ENCODE data around the gene BMX.

The BMX gene

DNA sequence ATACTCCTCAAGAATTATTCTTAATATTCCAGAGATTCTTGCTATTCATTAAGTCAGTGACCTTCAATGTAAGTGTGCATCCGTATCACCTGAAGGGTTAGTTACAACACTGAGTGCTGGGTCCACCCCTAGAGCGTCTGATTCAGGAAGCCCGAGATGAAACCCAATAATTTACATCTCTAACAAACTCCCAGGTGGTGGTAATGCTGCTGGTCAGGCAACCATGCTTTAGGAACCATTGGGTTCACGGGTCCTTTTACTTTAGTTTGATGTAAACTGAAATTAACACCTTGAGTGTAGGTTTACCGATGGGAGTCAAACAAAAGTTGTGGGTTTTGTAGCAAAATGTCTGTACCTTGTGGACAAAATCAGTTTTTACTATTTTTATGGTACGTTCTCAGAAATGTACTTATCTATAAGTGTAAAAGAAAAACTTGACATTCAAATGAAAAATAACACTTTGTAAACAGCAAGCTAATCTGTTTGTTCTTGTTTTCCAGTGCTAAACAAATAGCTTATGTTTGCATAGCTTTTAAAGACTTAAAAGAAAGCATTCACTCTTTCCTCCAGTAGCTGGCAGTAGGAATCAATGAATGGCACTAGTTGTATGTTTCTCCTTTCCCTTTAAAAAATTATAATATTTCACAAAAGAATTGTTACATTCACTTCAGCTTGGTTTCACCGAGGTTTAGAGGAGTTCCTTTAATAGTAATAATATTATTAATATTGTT is 67.4 kb downstream of the BMX start:
- Histone ChIP-seq H2AFZ (ENCODE audit: low read length, unreplicated experiment) (no peak overlapping the region), H3K36me3 (ENCODE audit: insufficient read depth, low read length) (no peaks in the 10 kb centered on the region), H3K4me3 (ENCODE audit: low read depth, low read length) (no peak overlapping the region), H3K27ac (ENCODE audit: low read depth, low read length) (no peak overlapping the region), H3K4me1 (ENCODE audit: control insufficient read depth, insufficient read depth, low read length, unreplicated experiment) (no peaks in the 10 kb centered on the region), H3K79me2 (ENCODE audit: control insufficient read depth, insufficient read depth, low read length, unreplicated experiment) (no peaks in the 10 kb centered on the region), H3K27me3 (ENCODE audit: insufficient read depth, low read length) (peaks cover 19% of the 10 kb centered on the region; the same call in 1 of the 2 replicates)

DNA sequence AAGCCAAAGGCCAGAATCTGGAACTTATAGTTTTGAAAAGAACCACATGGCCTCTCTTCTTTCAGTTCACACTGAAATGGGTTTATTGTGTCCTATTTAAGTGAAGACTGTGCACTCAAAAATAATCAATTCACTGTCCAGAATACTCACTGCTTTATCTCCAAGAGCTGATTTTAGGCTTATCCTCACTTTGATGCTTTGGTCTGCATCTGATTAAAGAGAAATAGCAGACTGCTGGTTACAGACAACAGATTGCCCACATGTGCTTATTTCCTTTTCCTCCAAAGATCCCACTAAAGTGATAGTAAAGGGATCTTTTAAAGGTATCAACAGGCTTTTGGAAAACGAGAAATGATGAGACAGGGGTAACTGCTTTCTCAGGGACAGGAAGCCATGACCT is 69.5 kb downstream of the BMX start:
- Histone ChIP-seq H3K36me3 (ENCODE audit: insufficient read depth, low read length) (no peaks in the 10 kb centered on the region), H3K4me3 (ENCODE audit: low read depth, low read length) (no peak overlapping the region), H3K4me1 (ENCODE audit: control insufficient read depth, insufficient read depth, low read length, unreplicated experiment) (no peaks in the 10 kb centered on the region), H2AFZ (ENCODE audit: low read length, unreplicated experiment) (no peak overlapping the region), H3K79me2 (ENCODE audit: control insufficient read depth, insufficient read depth, low read length, unreplicated experiment) (no peaks in the 10 kb centered on the region), H3K27me3 (ENCODE audit: insufficient read depth, low read length) (peaks cover 19% of the 10 kb centered on the region; the same call in 1 of the 2 replicates), H3K27ac (ENCODE audit: low read depth, low read length) (no peak overlapping the region)

DNA sequence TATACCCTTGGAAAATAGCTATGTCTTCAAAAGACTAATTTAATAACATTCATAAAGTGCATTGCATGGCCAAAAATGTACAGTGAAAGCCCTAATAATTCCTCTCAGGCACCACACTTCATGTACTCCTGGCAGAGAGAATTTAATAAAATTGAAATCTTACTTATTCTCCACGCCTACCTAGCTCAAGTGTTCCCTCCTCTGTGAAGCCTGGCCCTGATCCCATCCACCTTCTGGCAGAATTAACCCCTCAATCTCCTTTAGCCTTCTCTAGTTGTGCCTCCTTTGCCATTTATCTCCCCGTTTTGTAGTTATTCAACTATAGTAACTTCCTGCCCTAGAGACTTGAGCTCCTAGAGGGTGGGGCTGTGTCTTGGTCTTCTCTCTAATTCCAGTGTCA is 73.4 kb downstream of the BMX start:
- Histone ChIP-seq H3K27ac (ENCODE audit: low read depth, low read length) (no peak overlapping the region), H3K36me3 (ENCODE audit: insufficient read depth, low read length) (no peaks in the 10 kb centered on the region), H3K79me2 (ENCODE audit: control insufficient read depth, insufficient read depth, low read length, unreplicated experiment) (no peaks in the 10 kb centered on the region), H3K4me1 (ENCODE audit: control insufficient read depth, insufficient read depth, low read length, unreplicated experiment) (no peaks in the 10 kb centered on the region), H3K4me3 (ENCODE audit: low read depth, low read length) (no peak overlapping the region), H3K27me3 (ENCODE audit: insufficient read depth, low read length) (peaks cover 21% of the 10 kb centered on the region; the same call in 1 of the 2 replicates), H2AFZ (ENCODE audit: low read length, unreplicated experiment) (no peak overlapping the region)

DNA sequence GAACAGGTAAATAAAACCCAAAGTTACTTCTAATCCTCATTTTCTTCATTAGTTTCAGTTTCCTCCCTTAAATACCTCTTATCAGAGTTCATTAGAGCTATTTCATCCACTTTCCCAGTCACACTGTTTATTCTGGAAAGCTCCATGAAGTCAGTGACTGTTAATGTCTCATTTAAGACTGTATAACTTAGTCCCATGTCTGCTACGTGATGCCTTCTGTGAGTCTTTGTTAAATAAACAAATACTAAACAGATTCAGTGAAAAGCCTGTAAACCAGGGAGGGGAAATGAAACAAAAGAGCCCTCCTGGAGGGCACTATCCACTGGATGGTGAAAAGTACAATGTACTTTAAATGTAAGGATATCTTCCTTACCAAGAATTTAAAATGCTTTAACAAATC is 75.4 kb downstream of the BMX start:
- Histone ChIP-seq H2AFZ (ENCODE audit: low read length, unreplicated experiment) (peak overlapping the region; percentile 38), H3K79me2 (ENCODE audit: control insufficient read depth, insufficient read depth, low read length, unreplicated experiment) (no peaks in the 10 kb centered on the region), H3K36me3 (ENCODE audit: insufficient read depth, low read length) (no peaks in the 10 kb centered on the region), H3K4me3 (ENCODE audit: low read depth, low read length) (no peak overlapping the region), H3K4me1 (ENCODE audit: control insufficient read depth, insufficient read depth, low read length, unreplicated experiment) (no peaks in the 10 kb centered on the region), H3K27ac (ENCODE audit: low read depth, low read length) (no peak overlapping the region), H3K27me3 (ENCODE audit: insufficient read depth, low read length) (peaks cover 10% of the 10 kb centered on the region; the same call in 1 of the 2 replicates)

DNA sequence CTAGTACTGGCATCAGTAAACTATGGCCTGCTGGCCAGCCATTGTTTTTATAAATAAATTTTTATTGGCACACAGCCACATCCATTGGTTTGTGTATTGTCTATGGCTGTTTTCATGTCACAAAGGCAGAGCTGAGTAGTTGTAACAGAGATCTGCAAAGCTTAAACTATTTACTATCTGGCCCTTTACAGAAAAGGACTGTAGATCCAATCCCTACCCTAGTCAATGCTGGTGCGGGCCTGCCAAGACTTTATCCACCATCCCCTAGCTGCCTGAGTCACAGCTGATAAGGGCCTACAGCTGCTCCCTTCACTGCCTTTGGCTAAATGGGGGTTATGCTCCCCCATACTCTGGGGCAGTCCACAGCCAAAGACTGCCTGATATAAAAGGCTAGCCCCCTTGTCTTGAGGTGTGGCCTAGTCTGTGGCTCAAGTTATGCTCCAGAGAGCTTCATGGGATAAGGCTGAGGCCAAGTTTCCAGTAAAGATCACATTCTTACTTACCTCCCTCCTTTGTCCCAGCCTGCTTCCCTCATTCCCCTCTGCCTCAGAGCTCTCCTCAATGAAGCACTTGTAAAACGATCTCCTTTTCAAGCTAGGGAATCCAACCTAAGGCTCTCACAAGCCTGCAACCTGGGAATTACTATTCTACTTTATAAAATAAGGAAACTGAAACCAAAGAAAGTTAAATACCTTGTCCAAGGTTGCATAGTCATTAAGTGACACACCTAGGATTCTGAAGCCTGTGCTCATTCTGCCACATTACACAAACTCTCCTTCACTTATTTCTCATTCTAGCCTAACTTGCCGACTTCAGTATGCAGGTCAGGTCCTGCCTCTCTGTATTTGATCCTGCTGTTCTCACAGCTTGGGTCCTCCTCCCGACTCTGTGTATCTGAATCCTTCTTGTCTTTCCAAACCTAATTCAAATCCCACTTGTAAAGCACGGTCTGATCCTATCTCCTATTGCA is 79.5 kb downstream of the BMX start:
- Histone ChIP-seq H3K79me2 (ENCODE audit: control insufficient read depth, insufficient read depth, low read length, unreplicated experiment) (no peaks in the 10 kb centered on the region), H3K27me3 (ENCODE audit: insufficient read depth, low read length) (peaks cover 6% of the 10 kb centered on the region), H3K27ac (ENCODE audit: low read depth, low read length) (no peak overlapping the region), H3K4me3 (ENCODE audit: low read depth, low read length) (no peak overlapping the region), H2AFZ (ENCODE audit: low read length, unreplicated experiment) (no peak overlapping the region), H3K4me1 (ENCODE audit: control insufficient read depth, insufficient read depth, low read length, unreplicated experiment) (no peaks in the 10 kb centered on the region), H3K36me3 (ENCODE audit: insufficient read depth, low read length) (no peaks in the 10 kb centered on the region)

DNA sequence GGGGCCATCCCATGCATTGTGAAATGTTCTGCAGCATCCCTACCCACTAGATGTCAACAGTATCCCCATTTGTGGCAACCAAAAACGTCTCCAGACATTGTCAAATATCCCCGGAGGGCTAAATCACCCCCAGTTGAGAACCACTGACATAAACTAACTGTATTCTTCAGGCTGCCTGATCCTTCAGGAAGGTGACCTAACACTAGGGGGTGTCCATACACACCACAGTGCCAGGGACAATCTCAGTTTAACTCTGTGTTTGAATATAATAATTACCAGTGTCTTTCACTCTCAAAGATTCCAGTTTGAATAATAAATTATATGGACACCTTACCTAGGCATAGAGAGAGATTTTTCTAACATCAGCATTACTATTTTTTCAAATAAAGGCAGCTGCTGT is 93.8 kb downstream of the BMX start:
- Histone ChIP-seq H3K27me3 (ENCODE audit: insufficient read depth, low read length) (peaks cover 48% of the 10 kb centered on the region), H3K79me2 (ENCODE audit: control insufficient read depth, insufficient read depth, low read length, unreplicated experiment) (no peaks in the 10 kb centered on the region), H3K4me3 (ENCODE audit: low read depth, low read length) (no peak overlapping the region), H3K27ac (ENCODE audit: low read depth, low read length) (no peak overlapping the region), H3K4me1 (ENCODE audit: control insufficient read depth, insufficient read depth, low read length, unreplicated experiment) (no peaks in the 10 kb centered on the region), H2AFZ (ENCODE audit: low read length, unreplicated experiment) (no peak overlapping the region), H3K36me3 (ENCODE audit: insufficient read depth, low read length) (no peaks in the 10 kb centered on the region)

DNA sequence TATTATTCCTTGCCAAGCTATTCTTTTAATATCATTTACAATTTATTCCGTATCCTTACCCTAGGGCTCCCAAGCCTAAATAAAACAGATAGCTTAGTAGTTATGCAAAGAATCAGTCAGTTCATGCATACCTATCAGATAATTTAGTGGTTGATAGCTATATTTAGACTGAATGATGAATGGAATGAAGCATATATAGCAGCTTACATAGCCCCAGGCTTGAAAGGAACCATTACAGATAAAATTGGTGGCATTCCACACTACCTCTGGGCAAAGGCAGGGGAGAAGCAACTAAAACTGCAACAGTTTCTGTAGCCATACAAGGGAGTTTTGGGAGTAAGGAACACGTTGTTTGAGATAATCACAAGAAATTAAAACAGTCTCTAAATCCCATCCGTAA is 97.4 kb downstream of the BMX start:
- peaks cover 21% of the 10 kb centered on the region; the same call in 1 of the 2 replicates for H3K27me3 ChIP-seq (ENCODE audit: insufficient read depth, low read length)

DNA sequence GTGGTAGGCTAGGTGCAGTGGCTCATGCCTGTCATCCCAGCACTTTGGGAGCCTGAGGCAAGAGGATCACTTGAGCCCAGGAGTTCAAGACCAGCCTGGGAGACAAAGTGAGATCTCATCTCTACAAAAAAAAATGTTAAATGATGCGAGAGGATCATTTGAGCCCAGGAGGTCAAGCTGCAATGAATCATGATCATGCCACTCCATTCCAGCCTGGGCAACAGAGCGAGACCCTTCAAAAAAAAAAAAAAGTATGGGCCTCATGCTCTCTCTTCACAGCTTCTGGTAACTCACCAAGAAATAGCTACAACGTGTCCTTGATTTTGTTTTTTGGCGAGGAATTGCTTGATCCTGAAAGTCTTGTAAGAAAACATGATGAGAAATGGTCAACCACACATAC is 98.9 kb downstream of the BMX start:
- Histone ChIP-seq H3K27ac (ENCODE audit: low read depth, low read length) (no peak overlapping the region), H3K27me3 (ENCODE audit: insufficient read depth, low read length) (peaks cover 9% of the 10 kb centered on the region; the same call in 1 of the 2 replicates), H2AFZ (ENCODE audit: low read length, unreplicated experiment) (no peak overlapping the region), H3K4me3 (ENCODE audit: low read depth, low read length) (no peak overlapping the region), H3K79me2 (ENCODE audit: control insufficient read depth, insufficient read depth, low read length, unreplicated experiment) (no peaks in the 10 kb centered on the region), H3K4me1 (ENCODE audit: control insufficient read depth, insufficient read depth, low read length, unreplicated experiment) (no peaks in the 10 kb centered on the region), H3K36me3 (ENCODE audit: insufficient read depth, low read length) (no peaks in the 10 kb centered on the region)

More for the DNA sequence above, 97.4 kb downstream of the BMX start:
- Histone ChIP-seq H2AFZ (ENCODE audit: low read length, unreplicated experiment) (no peak overlapping the region), H3K4me3 (ENCODE audit: low read depth, low read length) (no peak overlapping the region), H3K4me1 (ENCODE audit: control insufficient read depth, insufficient read depth, low read length, unreplicated experiment) (no peaks in the 10 kb centered on the region), H3K79me2 (ENCODE audit: control insufficient read depth, insufficient read depth, low read length, unreplicated experiment) (no peaks in the 10 kb centered on the region), H3K27ac (ENCODE audit: low read depth, low read length) (no peak overlapping the region), H3K36me3 (ENCODE audit: insufficient read depth, low read length) (no peaks in the 10 kb centered on the region)

DNA sequence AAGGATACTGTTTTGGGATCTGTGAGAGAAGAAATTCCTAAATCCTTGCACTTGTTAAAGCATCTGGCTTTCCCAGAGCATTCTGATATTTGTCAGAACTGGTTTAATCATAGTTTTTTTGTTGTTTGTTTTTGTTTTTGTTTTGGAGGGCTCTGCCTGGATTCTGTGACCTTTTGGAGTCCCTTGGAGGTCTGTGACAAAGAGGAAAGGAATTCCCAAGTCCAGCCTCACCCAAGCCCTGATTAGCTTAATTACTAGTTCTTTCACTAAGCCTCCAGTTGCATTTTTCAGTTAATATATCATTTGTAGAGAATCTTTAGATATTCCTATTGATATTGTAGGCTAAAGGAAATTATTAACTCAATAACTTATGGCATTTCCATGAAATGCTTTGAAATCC is 99.4 kb downstream of the BMX start:
- Histone ChIP-seq H3K4me3 (ENCODE audit: low read depth, low read length) (no peak overlapping the region), H3K27me3 (ENCODE audit: insufficient read depth, low read length) (peaks cover 11% of the 10 kb centered on the region; the same call in 1 of the 2 replicates), H3K4me1 (ENCODE audit: control insufficient read depth, insufficient read depth, low read length, unreplicated experiment) (no peaks in the 10 kb centered on the region), H3K27ac (ENCODE audit: low read depth, low read length) (no peak overlapping the region), H3K79me2 (ENCODE audit: control insufficient read depth, insufficient read depth, low read length, unreplicated experiment) (no peaks in the 10 kb centered on the region), H3K36me3 (ENCODE audit: insufficient read depth, low read length) (no peaks in the 10 kb centered on the region), H2AFZ (ENCODE audit: low read length, unreplicated experiment) (no peak overlapping the region)

DNA sequence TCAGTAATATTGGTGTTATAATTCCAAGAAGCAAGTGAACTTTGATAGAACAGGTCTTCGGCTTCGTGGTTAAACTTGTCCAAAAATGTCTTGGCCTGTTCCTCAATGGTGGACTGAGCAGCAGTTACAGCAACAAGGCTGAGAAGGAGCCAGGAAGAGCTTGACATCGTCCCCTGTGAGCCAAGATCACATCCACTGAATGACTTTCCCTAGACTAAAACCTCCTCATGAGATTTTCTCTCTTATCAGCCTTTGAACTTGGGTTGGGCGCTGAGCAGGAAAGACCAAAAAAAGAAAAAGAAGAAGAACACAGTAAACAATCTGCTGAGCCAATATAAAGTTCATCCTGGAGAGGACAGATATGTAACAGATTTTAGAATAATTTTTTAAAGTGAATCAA is 100.1 kb downstream of the BMX start, which contains the start of gene ACE2:
TSS of gene ACE2 (minus strand) at position 216 of the 400 bp plus-strand sequence. CDS start at position 167, 49 bp downstream.
- Histone ChIP-seq H3K4me1 (ENCODE audit: control insufficient read depth, insufficient read depth, low read length, unreplicated experiment) (no peaks in the 10 kb centered on the region), H3K27ac (ENCODE audit: low read depth, low read length) (no peak within 1 kb of the TSS), H3K4me3 (ENCODE audit: low read depth, low read length) (no peak within 1 kb of the TSS), H2AFZ (ENCODE audit: low read length, unreplicated experiment) (peak within 1 kb of the TSS; percentile 50), H3K79me2 (ENCODE audit: control insufficient read depth, insufficient read depth, low read length, unreplicated experiment) (no peaks in the 10 kb centered on the region), H3K36me3 (ENCODE audit: insufficient read depth, low read length) (no peaks in the 10 kb centered on the region), H3K27me3 (ENCODE audit: insufficient read depth, low read length) (peaks cover 15% of the 10 kb centered on the region; the same call in 1 of the 2 replicates)
